SIG-M5 treated with dmso at 0.1 percent for 504 hours (cell line): ENCODE data around the gene ARRDC2.
"Not testable (repeated sequence)": the region's sequence is repeated elsewhere in the genome, so short reads cannot be mapped to it uniquely, and the experiment has no call there.

Source experiments
- DNase-seq: peaks from one replicate; lab custom pipeline; 2025; ENCODE audit not compliant: unreplicated experiment; lab: John Stamatoyannopoulos, UW

Gene ARRDC2

DNA sequence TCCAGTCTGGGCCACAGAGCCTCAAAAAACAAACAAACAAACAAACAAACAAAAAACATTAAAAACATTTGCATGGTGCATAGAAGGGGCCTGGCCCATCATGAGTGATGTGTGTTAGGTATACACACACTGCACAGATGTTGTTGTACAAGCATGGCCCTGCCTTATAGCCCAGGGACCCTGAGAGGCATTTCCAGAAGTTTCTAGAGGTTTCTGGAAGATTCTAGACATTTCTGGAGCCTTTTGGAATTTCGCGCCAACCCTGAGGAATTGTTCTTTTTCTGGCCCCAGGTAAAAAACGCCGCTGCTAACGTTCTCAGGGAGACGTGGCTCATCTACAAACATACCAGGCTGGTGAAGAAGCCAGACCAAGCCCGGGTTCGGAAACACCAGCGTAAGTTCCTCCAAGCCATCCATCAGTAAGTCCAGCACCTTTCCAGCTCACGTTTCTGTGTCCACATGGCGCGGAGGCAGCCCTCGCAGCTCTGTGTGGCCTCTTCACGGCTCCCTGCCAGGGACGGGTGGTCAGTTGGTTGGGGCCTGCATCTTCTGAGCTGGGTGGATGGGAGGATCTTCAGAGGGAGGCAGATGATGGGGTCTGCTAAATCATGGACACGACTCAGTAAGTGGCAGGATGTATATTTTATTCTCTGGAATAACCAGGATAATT, 18.4 kb upstream of the ARRDC2 start:
- no peak for DNase-seq

DNA sequence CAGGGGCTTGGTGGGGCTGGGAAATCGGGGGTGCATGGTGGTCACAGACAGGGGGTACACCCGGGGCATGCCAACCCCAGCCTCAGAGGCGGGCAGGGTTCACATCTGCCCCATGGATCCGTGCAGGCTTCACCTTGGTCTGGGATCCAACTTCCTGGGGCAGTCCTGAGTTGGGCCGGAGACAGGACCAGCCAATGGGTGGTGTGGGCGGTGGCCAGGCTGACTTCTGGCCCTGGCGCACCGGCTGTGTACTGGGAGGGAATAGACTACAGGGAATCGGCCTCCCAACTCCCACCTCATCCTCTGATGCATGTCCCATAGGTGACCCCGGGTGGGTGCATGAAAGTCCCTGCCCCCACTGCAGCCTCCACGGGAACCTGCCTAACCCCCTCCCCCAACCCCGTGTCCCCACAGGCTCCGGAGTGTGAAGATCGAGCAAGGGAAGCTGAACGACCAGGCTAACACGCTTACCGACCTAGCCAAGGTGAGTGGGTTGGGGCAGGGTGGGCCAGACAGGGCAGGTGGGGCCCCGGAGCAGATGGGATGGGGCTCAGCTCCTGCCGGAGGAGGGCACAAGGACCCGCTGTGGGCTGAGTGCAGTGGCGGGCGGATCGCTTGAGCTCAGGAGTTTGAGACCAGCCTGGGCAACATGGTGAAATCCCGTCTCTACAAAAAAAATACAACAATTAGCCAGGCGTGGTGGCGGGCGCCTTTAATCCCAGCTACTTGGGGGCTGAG, 14.7 kb upstream of the ARRDC2 start:
- no peak for DNase-seq

DNA sequence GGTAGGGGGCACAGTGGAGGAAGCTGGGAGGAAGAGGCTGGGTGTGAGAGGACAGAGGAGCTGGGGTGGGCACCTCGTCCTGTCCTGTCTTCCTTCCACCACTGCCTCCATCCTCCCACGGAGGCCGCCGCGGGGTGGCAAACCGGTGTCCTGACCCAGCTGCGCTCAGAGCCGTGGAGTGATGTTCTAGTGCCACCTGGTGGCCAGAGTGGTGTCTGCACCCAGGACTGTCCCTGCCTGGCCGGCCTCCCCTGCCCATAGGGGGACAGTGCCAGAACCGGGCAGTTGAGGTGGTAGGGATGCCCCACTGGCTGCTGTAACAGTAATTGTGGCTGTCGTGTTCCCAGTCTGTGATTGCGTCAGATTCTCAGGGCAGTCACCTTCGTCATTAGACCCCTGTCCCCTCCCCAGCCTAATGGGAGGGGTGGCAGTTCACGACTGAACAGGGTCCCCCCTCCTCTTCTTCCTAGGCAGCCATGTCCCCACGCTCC, 11.1 kb upstream of the ARRDC2 start:
- peak; percentile 57 for DNase-seq

DNA sequence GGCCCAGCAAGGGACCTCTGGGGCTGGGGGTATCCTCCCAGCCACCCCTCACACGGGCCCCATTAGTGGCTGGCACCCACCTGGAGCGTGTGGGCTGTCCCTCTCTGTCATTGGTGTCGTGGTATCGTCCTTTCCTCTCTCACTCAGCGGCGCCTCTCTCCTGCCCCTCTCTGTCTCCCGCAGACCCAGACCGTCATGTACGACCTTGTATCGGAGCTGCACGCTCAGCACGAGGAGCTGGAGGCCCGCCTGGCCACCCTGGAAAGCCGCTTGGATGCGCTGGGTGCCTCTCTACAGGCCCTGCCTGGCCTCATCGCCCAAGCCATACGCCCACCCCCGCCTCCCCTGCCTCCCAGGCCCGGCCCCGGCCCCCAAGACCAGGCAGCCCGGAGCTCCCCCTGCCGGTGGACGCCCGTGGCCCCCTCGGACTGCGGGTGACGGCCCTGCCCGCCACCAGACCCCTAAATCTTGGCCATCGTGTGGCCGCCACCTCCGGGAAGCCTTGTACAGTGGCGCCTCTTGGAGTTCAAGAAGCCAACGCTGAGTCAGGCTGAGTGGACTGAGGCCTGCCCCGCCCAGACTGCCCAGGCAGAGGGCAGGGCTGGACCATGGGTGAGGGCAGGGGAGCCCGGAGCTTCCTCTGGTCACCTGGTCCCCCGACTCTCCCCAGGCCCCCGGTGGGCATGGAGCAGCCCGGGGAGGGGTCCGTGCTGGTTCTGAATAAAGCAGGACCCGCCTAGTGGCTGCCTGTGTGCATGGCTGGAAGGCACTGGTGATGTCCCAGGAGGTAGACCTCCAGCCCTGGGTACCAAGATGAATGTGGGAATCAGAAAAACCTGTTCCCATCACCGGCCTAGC, 9.8 kb upstream of the ARRDC2 start:
- peak; percentile 7 for DNase-seq

DNA sequence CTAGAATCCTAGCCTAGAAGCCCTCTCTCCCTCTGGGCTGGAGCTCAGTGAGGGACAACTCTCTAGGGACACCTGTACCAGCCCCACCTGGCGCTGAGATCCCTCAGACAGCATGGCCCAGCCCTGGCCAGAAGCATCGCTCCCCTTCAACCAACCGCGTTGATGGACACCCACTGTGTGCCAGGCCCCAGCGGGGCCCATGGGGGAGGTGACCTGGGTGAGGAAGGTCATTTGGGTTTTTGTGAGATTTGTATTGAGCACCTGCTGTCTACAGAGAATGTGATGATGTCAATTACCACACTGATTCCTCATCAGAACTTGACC, 9.2 kb upstream of the ARRDC2 start:
- DNase-seq = no peak

DNA sequence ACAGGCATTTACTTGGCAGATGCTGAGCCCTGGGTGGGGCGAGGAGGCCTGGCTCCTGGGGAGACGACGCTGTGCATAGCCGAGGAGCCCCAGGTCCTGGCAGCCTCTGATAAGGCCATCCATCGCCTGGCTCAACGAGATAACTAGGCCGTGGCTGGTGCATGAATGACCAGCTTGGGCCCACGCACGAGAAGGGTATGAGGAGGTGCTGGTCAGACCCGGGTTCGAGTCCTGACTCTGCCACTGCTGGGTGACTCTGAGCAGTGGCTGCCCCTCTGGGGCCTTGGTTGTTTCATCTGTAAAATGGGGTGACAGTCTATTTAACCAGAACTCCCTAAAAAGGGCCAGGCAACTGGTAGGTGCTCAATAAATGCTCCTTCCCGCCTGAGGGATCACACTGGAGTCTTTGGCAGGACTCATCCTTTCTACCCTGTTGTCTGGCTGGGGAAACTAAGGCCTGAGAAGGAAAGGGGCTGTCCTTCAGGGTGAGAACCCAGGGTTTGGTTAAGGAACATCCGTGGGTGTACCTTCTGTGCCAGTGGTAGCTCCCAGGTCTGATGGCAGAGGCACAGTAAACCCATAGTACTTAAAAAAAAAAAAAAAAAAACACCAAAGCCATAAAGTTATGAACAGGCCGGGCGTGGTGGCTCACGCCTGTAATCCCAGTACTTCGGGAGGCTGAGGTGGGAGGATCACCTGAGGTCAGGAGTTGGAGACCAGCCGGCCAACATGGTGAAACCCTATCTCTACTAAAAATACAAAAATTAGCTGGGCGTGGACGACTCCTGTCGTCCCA, 8.1 kb upstream of the ARRDC2 start:
- no peak for DNase-seq

DNA sequence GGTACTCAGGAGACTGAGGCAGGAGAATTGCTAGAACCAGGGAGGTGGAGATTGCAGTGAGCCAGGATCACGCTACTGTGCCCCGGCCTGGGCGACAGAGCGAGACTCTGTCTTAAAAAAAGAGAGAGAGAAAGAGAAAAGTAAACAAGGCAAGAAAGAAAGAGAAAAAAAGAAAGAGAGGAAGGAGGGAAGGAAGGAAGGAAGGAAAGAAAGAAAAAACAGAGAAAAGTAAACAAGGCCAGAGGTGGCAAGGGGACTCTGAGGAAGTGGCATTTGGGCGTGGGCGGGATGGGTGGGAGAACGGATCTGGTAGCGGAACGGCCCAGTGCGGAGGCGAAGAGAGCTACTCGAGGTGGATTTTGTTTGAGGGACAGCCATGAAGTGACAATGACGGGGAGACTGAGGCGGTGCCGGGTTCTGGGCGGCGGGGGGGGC, 7.5 kb upstream of the ARRDC2 start:
- peak; percentile 65 for DNase-seq

DNA sequence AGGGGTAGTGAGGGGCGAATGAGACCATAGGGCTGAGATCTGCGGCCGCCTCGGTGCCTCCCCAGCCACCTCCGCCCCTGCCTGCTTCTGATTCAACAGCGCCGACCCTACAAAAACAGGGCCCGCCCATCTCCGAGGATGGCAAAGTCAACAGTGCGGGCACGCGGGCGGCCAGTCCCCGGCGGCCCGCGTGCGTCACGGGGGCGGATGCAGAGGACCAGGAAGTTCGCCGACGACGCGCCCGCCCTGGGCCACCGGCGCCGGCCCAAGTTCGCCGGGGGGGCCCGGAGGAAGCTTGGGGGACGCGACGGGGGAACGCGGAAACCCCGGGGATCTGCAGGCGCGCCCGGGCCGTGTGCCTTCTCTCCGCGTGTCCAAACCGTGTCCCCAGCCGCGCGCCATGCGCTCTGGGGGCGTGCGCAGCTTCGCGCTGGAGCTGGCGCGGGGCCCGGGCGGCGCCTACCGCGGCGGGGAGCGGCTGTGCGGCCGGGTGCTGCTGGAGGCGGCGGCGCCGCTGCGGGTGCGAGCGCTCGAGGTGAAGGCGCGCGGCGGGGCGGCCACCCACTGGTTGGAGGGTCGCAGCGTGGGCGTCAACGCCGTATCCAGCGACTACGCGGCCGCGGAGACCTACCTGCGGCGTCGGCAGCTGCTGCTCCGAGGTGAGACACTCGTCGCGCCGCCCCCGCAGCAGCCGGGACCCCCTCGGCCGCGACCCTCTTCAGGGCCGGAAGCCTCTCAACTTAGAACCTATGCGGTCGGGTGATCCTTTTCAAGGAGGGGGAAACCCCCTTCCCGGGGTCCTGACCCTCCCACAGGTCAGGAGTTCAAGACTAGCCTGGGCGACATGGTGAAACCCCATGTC, 6.8 kb upstream of the ARRDC2 start:
- peak; percentile 86 for DNase-seq

DNA sequence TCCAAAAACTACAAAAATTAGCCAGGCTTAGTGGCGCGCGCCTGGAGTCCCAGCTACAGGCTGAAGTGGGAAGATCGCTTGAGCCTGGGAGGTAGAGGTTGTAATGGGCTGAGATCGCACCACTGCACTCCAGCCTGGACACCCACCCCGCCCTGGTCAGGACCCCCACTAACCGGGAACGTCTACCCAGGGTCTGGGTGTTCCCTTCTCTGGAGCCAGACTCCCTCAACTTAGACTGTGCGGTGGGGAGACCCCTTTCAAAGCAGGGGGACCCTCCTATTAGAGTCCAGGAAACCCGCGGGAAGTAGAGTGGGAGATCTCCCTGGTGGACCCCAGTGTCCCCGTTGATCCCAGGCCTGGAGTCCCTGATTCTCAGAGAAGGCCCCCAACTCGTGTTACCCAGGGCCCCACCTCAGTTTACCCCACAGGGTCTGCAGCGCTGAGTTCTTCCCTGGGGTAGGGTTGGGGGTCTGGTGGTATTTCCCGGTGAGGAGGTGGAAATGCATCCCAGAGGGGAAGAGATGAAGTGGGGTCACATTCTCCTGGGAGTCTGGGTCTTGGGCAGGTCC, 6.1 kb upstream of the ARRDC2 start:
- DNase-seq = peak; percentile 25

DNA sequence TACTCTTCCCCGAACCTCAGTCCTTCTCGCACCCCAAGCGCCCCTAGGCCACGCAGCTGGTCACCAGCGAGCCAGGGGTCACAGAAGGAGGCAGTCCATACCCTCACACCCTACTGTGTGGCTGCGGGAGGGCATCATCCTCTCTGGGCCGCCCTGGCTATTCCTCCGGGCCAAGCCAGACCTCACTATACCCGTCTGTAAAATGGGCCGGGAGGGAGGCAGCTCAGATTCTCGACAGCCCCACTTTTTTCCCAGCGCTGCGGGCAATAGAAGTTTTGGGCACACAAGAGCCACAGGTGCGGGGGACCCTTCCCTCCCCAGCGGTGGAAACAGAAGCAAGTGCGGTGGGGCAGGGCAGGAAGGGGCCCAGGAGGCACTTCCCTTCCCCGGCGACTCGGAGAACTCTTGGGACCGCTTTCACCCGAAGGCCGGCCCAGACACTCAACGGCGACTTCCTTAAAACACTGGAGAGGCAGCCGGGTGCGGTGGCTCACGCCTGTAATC, 5.6 kb upstream of the ARRDC2 start:
- DNase-seq = peak; percentile 44

DNA sequence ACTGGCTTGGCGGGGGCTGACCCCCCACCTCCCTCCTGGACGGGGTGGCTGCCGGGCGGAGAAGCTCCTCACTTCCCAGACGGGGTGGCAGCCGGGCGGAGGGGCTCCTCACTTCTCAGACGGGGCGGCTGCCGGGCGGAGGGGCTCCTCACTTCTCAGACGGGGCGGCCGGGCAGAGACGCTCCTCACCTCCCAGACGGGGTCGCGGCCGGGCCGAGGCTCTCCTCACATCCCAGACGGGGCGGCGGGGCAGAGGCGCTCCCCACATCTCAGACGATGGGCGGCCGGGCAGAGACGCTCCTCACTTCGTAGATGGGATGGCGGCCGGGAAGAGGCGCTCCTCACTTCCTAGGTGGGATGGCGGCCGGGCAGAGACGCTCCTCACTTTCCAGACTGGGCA, 2.2 kb upstream of the ARRDC2 start:
- not testable (repeated sequence) for DNase-seq

DNA sequence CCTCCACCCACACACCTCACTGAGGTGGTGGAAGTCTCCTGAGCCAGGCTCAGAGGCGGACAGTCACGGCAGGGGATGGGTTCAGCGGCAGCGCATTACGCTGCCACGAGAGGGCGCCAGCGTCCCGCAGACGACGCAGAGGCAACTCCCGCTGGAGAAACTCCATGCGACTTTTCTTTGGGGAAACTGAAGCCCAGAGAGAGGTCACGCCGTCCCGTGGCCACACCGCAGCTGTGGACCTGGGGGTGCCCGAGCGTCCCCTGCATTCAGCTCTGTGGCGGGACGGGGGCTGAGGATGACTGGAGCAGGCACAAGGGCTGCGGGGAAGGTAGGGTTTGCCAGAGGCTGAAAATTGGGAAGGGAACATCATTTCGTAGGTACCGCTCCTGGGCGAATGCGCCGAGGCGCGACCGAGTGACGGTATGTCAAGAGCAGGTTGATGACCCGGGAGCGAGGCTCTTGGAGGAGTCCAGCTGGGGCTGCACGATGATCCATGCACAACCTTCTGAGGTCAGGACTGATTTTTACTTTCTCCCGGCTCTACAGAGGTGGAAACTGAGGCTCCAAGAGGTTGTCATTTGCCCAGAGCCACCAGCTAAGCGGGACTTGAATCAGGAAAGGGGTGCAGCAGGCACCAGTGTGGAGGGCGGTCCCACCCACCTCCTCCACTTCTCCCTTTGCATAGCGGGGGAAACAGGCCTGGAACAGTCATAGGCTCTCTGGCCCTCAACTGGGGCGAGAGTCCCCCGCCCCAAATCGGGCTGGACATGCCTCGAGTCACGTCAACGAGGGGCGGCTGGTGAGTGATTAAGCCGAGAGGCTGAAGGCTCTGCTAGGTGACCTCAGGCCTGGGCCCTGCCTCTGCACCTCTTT, 690 bp upstream of the ARRDC2 start:
- DNase-seq = peak; percentile 53

DNA sequence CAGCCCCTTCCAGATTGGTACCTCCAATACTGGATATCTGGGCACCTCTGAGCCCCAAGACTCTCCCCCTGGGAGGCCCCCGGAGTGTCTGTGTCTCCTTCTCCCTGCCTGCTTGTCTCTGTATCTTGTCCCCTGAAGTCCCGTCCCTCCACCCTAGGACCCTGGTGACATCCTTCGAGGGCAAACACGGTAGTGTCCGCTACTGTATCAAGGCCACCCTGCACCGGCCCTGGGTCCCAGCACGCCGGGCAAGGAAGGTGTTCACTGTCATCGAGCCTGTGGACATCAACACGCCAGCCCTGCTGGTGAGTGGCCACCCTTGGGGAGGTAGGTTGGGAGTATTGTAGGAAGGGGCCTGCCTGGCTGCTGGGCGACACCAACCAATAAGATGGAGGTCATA, 844 bp downstream of the ARRDC2 start:
- no peak for DNase-seq

DNA sequence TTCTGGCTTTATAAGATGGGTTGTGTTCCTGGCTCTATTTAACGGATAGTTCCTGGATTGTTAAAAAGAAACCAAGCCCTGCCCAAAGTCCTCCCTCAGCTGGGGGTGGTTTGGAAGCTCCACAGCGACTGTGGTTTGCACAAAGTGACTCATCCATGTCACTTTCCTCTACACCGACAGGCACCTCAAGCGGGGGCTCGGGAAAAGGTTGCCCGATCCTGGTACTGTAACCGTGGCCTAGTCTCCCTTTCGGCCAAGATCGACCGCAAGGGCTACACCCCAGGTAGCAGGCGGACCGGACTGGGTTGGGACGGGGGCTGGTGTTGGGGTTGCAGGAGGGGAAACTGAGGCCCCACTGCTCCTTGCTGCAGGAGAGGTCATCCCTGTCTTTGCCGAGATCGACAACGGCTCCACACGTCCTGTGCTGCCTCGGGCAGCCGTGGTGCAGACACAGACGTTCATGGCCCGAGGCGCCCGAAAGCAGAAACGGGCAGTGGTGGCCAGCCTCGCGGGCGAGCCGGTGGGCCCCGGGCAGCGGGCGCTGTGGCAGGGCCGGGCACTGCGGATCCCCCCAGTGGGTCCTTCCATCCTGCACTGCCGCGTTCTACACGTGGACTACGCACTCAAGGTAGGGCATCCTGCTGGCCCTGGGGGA, 1.6 kb downstream of the ARRDC2 start:
- no peak for DNase-seq

DNA sequence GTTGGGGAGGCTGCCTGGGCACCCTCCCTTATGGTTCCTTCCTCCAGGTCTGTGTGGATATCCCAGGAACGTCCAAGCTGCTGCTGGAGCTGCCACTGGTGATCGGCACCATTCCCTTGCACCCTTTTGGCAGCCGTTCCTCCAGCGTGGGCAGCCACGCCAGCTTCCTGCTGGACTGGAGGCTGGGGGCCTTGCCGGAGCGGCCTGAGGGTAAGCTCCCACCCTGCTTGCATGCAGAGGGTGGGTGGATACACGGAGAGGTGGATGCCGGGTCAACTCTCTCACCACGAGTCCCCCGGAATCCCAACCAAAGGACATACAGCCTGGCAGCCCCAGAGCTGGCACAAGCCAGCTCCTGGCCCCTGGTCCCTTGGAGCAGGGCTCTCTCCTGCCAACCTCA, 2.2 kb downstream of the ARRDC2 start:
- no peak for DNase-seq

DNA sequence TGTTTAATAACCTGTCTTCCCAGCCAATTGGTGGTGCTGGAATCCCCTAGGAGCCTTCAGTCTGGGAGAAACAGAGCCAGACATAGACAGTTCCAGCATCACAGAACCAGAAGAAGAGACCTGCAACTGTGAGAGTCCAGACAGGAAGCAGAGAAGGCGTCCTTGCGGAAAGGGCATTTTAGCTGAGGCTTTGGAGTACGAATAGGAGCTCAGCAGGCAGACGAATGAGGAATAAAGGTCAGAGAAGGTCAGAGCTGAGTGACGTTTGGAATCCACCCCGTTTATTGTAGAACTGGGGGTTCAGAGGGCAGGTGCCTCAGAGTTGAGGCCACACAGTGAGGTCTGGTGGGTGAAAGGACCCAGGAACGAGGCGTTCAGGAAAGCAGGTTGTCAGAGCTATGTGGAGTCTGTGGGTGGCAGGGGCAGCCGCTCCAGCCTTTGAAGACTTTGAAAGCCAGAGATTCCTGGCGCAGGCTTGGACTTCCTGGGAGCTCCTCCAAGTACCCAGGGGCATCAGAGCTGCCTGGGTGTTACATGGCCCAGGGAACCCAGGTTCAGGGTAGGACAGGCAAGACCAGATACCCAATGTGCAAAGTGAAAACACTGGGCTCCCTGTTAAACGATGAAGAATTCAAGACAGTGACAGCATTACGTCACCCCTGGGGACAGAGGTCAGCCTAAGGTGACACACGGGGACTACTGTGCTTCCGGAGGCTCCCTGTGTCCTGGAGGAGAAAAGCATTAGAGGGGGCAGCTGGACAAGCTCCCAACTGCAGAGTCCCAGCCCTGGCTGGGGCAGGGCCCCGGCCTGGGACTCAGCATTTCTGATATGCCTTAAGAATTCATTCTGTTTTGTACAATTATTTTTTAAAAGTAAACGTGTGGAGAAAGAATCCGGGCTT, 5.5 kb downstream of the ARRDC2 start:
- DNase-seq = no peak

DNA sequence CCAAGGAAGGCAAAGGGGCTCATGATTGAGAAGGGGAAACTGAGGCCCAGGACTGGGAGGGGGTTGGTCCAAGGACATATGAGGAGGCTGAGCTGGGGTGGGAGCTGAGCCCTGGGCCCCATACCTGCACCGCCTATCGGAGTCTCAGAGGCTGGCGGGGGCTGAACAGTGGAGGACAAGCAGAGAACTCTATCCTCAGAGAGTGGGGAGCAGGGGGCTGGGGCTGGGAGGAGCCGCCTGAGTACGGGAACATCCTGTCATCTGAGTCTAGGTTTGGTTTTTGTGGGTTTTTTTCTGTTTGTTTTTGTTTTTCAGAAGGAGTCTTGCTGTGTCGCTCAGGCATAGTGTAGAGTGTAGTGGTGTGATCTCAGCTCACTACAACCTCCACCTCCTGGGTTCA, 6.2 kb downstream of the ARRDC2 start:
- DNase-seq = no peak
